ENCODE measurements around the gene CLEC7A.

The CLEC7A gene

DNA sequence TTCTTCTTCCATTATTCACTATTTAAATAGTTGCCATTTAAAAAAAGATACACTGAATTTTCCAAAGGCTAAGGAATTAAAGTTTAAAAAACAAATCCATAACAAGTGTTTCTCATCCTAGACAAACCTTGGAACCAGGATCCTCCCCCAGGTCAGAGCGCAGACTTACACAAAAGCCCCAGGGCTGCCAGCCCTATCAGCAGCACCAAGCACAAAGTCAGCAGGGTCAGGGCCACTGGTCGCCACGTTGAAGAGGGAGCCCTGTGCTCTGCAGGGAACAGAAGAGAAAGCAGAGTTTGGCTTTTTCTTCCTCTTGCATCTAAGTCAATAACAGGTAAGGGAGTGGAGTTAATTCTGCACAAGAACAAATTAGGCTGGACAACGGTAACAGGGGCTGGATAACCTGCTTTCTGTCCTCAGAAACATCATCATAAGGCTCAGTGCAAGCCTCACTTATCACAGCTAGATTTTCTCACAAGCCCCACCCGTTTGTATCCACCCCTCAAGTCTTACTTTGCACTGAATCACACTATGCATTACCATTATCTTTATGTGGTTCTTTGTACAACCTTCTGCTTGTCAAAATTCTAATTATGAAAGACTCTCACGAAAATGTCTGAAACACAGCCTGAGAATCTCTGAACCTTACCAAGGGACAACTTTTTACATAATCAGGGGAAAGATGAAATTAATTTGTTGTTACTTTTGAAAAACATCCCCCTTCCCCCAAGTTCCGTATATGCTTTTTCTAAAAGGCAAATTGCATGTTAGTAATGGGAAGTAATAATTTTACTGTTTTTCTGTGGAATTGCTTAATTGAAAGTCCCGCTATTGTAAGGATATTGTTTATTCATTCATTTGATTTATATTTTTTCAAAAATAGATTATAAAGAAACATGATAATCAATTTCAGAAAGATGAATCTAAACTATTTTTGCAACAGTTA, 40.8 kb downstream of the CLEC7A start:
- ATAC-seq (ENCODE audit: insufficient read depth, low read depth): no peak
- H3K4me3 ChIP-seq (ENCODE audit: low read depth in 1 of 2, low read length in 2 of 2): no peak overlapping the region
- H3K9ac ChIP-seq (ENCODE audit: low read depth, low read length): no peak overlapping the region

DNA sequence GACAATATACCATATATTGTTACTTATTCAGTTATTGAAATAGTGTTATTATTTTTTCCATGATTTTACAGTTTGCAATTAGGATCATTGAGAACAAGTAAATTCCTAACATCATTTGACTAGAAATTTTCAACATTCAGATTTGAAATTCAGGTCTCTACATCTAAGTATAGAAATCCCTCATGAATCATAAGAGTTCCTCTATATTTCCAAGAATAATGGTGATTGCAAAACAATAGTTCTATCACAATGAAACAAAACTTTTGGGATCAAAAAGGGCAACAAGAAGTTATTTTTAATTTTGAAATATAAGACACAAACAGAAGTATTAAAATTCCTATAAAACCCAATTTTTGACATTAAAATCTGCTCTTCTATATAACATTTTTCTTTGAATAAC, 42.0 kb downstream of the CLEC7A start:
- DNase-seq: no peak
- Histone ChIP-seq H3K9me3 (ENCODE audit: insufficient read depth, low read length, severe bottlenecking) (peaks cover under 1% of the 10 kb centered on the region), H4K20me1 (ENCODE audit: insufficient read depth, low read length) (no peaks in the 10 kb centered on the region), H2AFZ (ENCODE audit: low read depth, low read length) (no peak overlapping the region), H3K4me3 (ENCODE audit: low read depth in 1 of 2, low read length in 2 of 2) (no peak overlapping the region), H3K27ac (ENCODE audit: low read length) (no peak overlapping the region), H3K27me3 (ENCODE audit: insufficient read depth, low read length, poor library complexity) (peaks cover 9% of the 10 kb centered on the region), H3K4me1 (ENCODE audit: insufficient read depth, low read length) (no peaks in the 10 kb centered on the region), H3K36me3 (ENCODE audit: insufficient read depth, low read length) (no peaks in the 10 kb centered on the region), H3K4me2 (ENCODE audit: insufficient read depth, low read length) (no peak overlapping the region), H3K9ac (ENCODE audit: low read depth, low read length) (no peak overlapping the region), H3K79me2 (ENCODE audit: insufficient read depth, low read length) (no peaks in the 10 kb centered on the region)
- TF ChIP-seq, protein P1, sequence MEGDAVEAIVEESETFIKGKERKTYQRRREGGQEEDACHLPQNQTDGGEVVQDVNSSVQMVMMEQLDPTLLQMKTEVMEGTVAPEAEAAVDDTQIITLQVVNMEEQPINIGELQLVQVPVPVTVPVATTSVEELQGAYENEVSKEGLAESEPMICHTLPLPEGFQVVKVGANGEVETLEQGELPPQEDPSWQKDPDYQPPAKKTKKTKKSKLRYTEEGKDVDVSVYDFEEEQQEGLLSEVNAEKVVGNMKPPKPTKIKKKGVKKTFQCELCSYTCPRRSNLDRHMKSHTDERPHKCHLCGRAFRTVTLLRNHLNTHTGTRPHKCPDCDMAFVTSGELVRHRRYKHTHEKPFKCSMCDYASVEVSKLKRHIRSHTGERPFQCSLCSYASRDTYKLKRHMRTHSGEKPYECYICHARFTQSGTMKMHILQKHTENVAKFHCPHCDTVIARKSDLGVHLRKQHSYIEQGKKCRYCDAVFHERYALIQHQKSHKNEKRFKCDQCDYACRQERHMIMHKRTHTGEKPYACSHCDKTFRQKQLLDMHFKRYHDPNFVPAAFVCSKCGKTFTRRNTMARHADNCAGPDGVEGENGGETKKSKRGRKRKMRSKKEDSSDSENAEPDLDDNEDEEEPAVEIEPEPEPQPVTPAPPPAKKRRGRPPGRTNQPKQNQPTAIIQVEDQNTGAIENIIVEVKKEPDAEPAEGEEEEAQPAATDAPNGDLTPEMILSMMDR (IDR thresholded peaks at IDR 0.05; ENCODE audit: borderline replicate concordance, extremely low read depth, low read length, poor library complexity, severe bottlenecking): no peak
- TF ChIP-seq EZH2 (IDR thresholded peaks at IDR 0.05; ENCODE audit: borderline replicate concordance, low read depth, low read length, severe bottlenecking): no peak
- no peak for ATAC-seq (ENCODE audit: insufficient read depth, low read depth)

More for the DNA sequence above, 40.8 kb downstream of the CLEC7A start:
- Histone ChIP-seq H3K9me3 (ENCODE audit: insufficient read depth, low read length, severe bottlenecking) (no peaks in the 10 kb centered on the region), H3K4me2 (ENCODE audit: insufficient read depth, low read length) (no peak overlapping the region), H3K27ac (ENCODE audit: low read length) (no peak overlapping the region), H3K4me1 (ENCODE audit: insufficient read depth, low read length) (no peaks in the 10 kb centered on the region), H2AFZ (ENCODE audit: low read depth, low read length) (no peak overlapping the region), H3K36me3 (ENCODE audit: insufficient read depth, low read length) (no peaks in the 10 kb centered on the region), H3K79me2 (ENCODE audit: insufficient read depth, low read length) (no peaks in the 10 kb centered on the region), H3K27me3 (ENCODE audit: insufficient read depth, low read length, poor library complexity) (peaks cover 16% of the 10 kb centered on the region), H4K20me1 (ENCODE audit: insufficient read depth, low read length) (no peaks in the 10 kb centered on the region)
- DNase-seq: no peak
- TF ChIP-seq, protein P1 (IDR thresholded peaks at IDR 0.05; ENCODE audit: borderline replicate concordance, extremely low read depth, low read length, poor library complexity, severe bottlenecking): no peak
- TF ChIP-seq EZH2 (IDR thresholded peaks at IDR 0.05; ENCODE audit: borderline replicate concordance, low read depth, low read length, severe bottlenecking): no peak

DNA sequence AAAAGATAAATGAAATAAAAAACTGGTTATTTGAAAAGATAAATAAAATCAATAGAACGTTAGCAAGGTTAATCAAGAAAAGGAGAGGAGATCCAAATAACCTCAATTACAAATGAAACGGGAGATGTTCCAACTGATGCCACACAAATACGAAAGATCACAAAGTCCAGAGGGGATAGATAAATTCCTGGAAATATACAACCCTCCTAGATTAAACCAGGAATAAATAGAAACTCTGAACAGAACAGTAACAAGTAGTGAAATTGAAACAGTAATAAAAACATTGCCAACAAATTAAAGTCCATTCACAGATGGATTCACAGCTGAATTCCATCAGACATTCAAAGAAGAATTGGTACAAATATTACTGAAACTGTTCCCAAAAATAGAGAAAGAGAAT, 43.6 kb downstream of the CLEC7A start:
- no peak overlapping the region for H3K9ac ChIP-seq (ENCODE audit: low read depth, low read length)

More for the DNA sequence above, 43.6 kb downstream of the CLEC7A start:
- Histone ChIP-seq H3K79me2 (ENCODE audit: insufficient read depth, low read length) (no peaks in the 10 kb centered on the region), H3K27me3 (ENCODE audit: insufficient read depth, low read length, poor library complexity) (peaks cover 9% of the 10 kb centered on the region), H3K36me3 (ENCODE audit: insufficient read depth, low read length) (no peaks in the 10 kb centered on the region), H3K4me2 (ENCODE audit: insufficient read depth, low read length) (no peak overlapping the region), H3K4me1 (ENCODE audit: insufficient read depth, low read length) (no peaks in the 10 kb centered on the region), H4K20me1 (ENCODE audit: insufficient read depth, low read length) (no peaks in the 10 kb centered on the region), H3K9me3 (ENCODE audit: insufficient read depth, low read length, severe bottlenecking) (peaks cover 3% of the 10 kb centered on the region), H3K4me3 (ENCODE audit: low read depth in 1 of 2, low read length in 2 of 2) (no peak overlapping the region), H2AFZ (ENCODE audit: low read depth, low read length) (no peak overlapping the region), H3K27ac (ENCODE audit: low read length) (no peak overlapping the region)
- TF ChIP-seq EZH2 (IDR thresholded peaks at IDR 0.05; ENCODE audit: borderline replicate concordance, low read depth, low read length, severe bottlenecking): no peak
- TF ChIP-seq, protein P1 (IDR thresholded peaks at IDR 0.05; ENCODE audit: borderline replicate concordance, extremely low read depth, low read length, poor library complexity, severe bottlenecking): no peak
- no peak for ATAC-seq (ENCODE audit: insufficient read depth, low read depth)
- DNase-seq: no peak
